ENCODE measurements around the gene CCND2.

Gene CCND2

GRCh38 chr12:4276524-4277204, 3.1 kb downstream of the CCND2 start:
- TF ChIP-seq CTCF (IDR thresholded peaks at IDR 0.05; ENCODE audit: low read depth, low read length) = peak; percentile 94
- no peak overlapping the region for H3K4me3 ChIP-seq (replicated peaks in 1 of 2; ENCODE audit: low read depth in 2 of 2, low read length in 2 of 2)

GRCh38 chr12:4277205-4277543, 3.6 kb downstream of the CCND2 start:
- no peak overlapping the region for H3K4me3 ChIP-seq (replicated peaks in 1 of 2; ENCODE audit: low read depth in 2 of 2, low read length in 2 of 2)
- DNase-seq (ENCODE audit: low read depth in 2 of 2) = no peak
- no peak for TF ChIP-seq CTCF (IDR thresholded peaks at IDR 0.05; ENCODE audit: low read depth, low read length)

More at GRCh38 chr12:4276524-4277204, 3.1 kb downstream of the CCND2 start:
- peak; percentile 92 to 94 for DNase-seq (ENCODE audit: low read depth in 2 of 2)

GRCh38 chr12:4277857-4278256, 4.3 kb downstream of the CCND2 start:
- no peak overlapping the region for H3K4me3 ChIP-seq (replicated peaks in 1 of 2; ENCODE audit: low read depth in 2 of 2, low read length in 2 of 2)
- DNase-seq (ENCODE audit: low read depth in 2 of 2) = no peak
- no peak for TF ChIP-seq CTCF (IDR thresholded peaks at IDR 0.05; ENCODE audit: low read depth, low read length)

- DNase-seq (ENCODE audit: low read depth in 2 of 2) = no peak
- no peak overlapping the region for H3K4me3 ChIP-seq (replicated peaks in 1 of 2; ENCODE audit: low read depth in 2 of 2, low read length in 2 of 2)
- TF ChIP-seq CTCF (IDR thresholded peaks at IDR 0.05; ENCODE audit: low read depth, low read length) = no peak
Measured at GRCh38 chr12:4278329-4279197, 5.0 kb downstream of the CCND2 start.

GRCh38 chr12:4279198-4279690, 5.7 kb downstream of the CCND2 start:
- TF ChIP-seq CTCF (IDR thresholded peaks at IDR 0.05; ENCODE audit: low read depth, low read length) = no peak
- H3K4me3 ChIP-seq (replicated peaks in 1 of 2; ENCODE audit: low read depth in 2 of 2, low read length in 2 of 2) = no peak overlapping the region
- DNase-seq (ENCODE audit: low read depth in 2 of 2) = no peak

- no peak overlapping the region for H3K4me3 ChIP-seq (replicated peaks in 1 of 2; ENCODE audit: low read depth in 2 of 2, low read length in 2 of 2)
- peak in 1 of 2 donors; percentile 21 for DNase-seq (ENCODE audit: low read depth in 2 of 2)
- no peak for TF ChIP-seq CTCF (IDR thresholded peaks at IDR 0.05; ENCODE audit: low read depth, low read length)
Measured at GRCh38 chr12:4280351-4281163, 7.0 kb downstream of the CCND2 start.

Measured in cardiac fibroblast (primary cell).